Dedifferentiated amniotic fluid mesenchymal stem cell (primary cell): Measurements from ENCODE around the gene ZNF331.

Experiments used
- DNase-seq: peaks from one replicate; pipeline ENCODE4 v3.0.0-alpha.2; 2016; ENCODE audit errors: extremely low spot score

ZNF331 gene

DNA sequence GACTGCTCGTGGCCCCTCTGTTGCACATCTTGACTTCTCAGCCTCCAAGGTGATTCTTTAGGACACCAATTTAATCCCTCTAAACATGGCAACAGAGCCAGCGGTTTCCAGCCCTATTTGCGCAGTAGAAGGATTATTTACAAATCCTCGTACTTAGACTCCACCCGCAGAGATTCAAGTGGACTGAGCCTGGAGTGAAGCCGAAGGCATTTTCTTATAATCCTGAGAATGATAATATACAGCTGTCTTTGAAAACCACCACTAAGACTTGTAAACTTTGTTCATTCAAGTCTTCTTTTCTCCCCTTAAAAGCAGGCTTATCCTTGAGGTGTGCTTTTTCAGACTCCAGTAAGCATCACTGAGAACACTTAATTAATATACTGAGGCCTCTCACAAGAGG lies 89.0 kb downstream of the ZNF331 start:
- no peak for DNase-seq
